Stomach smooth muscle (tissue), 2 donors: ENCODE data around the gene CTSK.
"Not testable (repeated sequence)": the region's sequence is repeated elsewhere in the genome, so short reads cannot be mapped to it uniquely, and the experiment has no call there.

Source experiments
- H3K27ac ChIP-seq: one replicate; pipeline ENCODE4 v1.7.0; 2013; ENCODE audit warnings: mild to moderate bottlenecking, low read length, inconsistent platforms
- H3K27me3 ChIP-seq, 2 donors: one replicate each; pipeline ENCODE4 v1.7.0; 2013; ENCODE audit warnings: low read length in 2 of 2; ENCODE audit not compliant: insufficient read depth in 2 of 2, control insufficient read depth in 1 of 2
- H3K36me3 ChIP-seq, 2 donors: one replicate each; pipeline ENCODE4 v1.7.0; 2013; ENCODE audit warnings: low read length in 2 of 2; ENCODE audit not compliant: control insufficient read depth in 2 of 2, insufficient read depth in 2 of 2
- H3K4me1 ChIP-seq: one replicate; pipeline ENCODE4 v1.7.0; 2013; ENCODE audit warnings: low read length; ENCODE audit not compliant: control insufficient read depth, insufficient read depth
- H3K4me3 ChIP-seq, 2 donors: one replicate each; pipeline ENCODE4 v1.7.0; 2013; ENCODE audit warnings: low read length in 2 of 2
- H3K9ac ChIP-seq, 2 donors: one replicate each; pipeline ENCODE4 v1.7.0; 2013; ENCODE audit warnings: low read length in 2 of 2, mild to moderate bottlenecking in 1 of 2
- H3K9me3 ChIP-seq, 2 donors: one replicate each; pipeline ENCODE4 v1.7.0; 2013; ENCODE audit warnings: low read length in 2 of 2; ENCODE audit not compliant: control insufficient read depth in 2 of 2
- donor health status: healthy.
- donor health status: Pancreatic carcinoma.

The CTSK gene

GRCh38 chr1:150780510-150780909, 27.6 kb downstream of the CTSK start:
- Histone ChIP-seq H3K4me1 (no peaks in the 10 kb centered on the region), H3K9ac (no peak overlapping the region), H3K4me3 (no peak overlapping the region), H3K36me3 (no peaks in the 10 kb centered on the region), H3K27ac (no peak overlapping the region), H3K27me3 (no peaks in the 10 kb centered on the region), H3K9me3 (no peaks in the 10 kb centered on the region)

GRCh38 chr1:150778409-150778808, 29.7 kb downstream of the CTSK start:
- Histone ChIP-seq H3K9ac (no peak overlapping the region), H3K4me3 (no peak overlapping the region), H3K4me1 (no peaks in the 10 kb centered on the region), H3K9me3 (no peaks in the 10 kb centered on the region), H3K27ac (no peak overlapping the region), H3K36me3 (no peaks in the 10 kb centered on the region), H3K27me3 (no peaks in the 10 kb centered on the region)

- H3K9me3 ChIP-seq, result no peaks in the 10 kb centered on the region
- H3K4me1 ChIP-seq, result no peaks in the 10 kb centered on the region
- no peak overlapping the region for H3K4me3 ChIP-seq
- H3K9ac ChIP-seq, result no peak overlapping the region
- H3K36me3 ChIP-seq, result no peaks in the 10 kb centered on the region
- H3K27me3 ChIP-seq, result no peaks in the 10 kb centered on the region
- no peak overlapping the region for H3K27ac ChIP-seq
Measured at GRCh38 chr1:150777544-150777943, 30.5 kb downstream of the CTSK start.

GRCh38 chr1:150775931-150776505, 32.0 kb downstream of the CTSK start:
- H3K4me1 ChIP-seq, H3K36me3 ChIP-seq, H3K4me3 ChIP-seq, H3K9me3 ChIP-seq, H3K27me3 ChIP-seq, H3K9ac ChIP-seq, H3K27ac ChIP-seq: not testable (repeated sequence)

- Histone ChIP-seq H3K27ac (no peak overlapping the region), H3K27me3 (no peaks in the 10 kb centered on the region), H3K9ac (no peak overlapping the region), H3K36me3 (no peaks in the 10 kb centered on the region), H3K4me1 (no peaks in the 10 kb centered on the region), H3K9me3 (no peaks in the 10 kb centered on the region), H3K4me3 (no peak overlapping the region)
Measured at GRCh38 chr1:150775276-150775675, 32.8 kb downstream of the CTSK start.

- Histone ChIP-seq H3K9ac (no peak overlapping the region), H3K27me3 (no peaks in the 10 kb centered on the region), H3K36me3 (no peaks in the 10 kb centered on the region), H3K4me3 (no peak overlapping the region), H3K27ac (no peak overlapping the region), H3K4me1 (no peaks in the 10 kb centered on the region), H3K9me3 (no peaks in the 10 kb centered on the region)
Measured at GRCh38 chr1:150772326-150772725, 35.7 kb downstream of the CTSK start.

- not testable (repeated sequence) for H3K27me3 ChIP-seq, H3K36me3 ChIP-seq, H3K4me1 ChIP-seq, H3K27ac ChIP-seq, H3K9me3 ChIP-seq, H3K4me3 ChIP-seq, H3K9ac ChIP-seq
Measured at GRCh38 chr1:150767704-150768103, 40.4 kb downstream of the CTSK start.

GRCh38 chr1:150765977-150766301, 42.1 kb downstream of the CTSK start:
- peak overlapping the region in 1 of 2 donors; percentile 29 for H3K4me3 ChIP-seq
- not testable (repeated sequence) for H3K36me3 ChIP-seq, H3K9ac ChIP-seq

GRCh38 chr1:150765296-150765976, 42.6 kb downstream of the CTSK start, which contains the start of gene CTSS:
Gene CTSS (minus strand): TSS chr1:150765778. CDS start chr1:150764763, 1,015 bp downstream.
- Histone ChIP-seq H3K9ac (peak within 1 kb of the TSS; percentile 38 to 41), H3K4me1 (no peaks in the 10 kb centered on the region), H3K9me3 (no peaks in the 10 kb centered on the region), H3K27me3 (no peaks in the 10 kb centered on the region), H3K27ac (no peak within 1 kb of the TSS), H3K36me3 (no peaks in the 10 kb centered on the region), H3K4me3 (peak within 1 kb of the TSS; percentile 29 to 43)

More at GRCh38 chr1:150765977-150766301, 42.1 kb downstream of the CTSK start:
- H3K4me1 ChIP-seq, H3K27me3 ChIP-seq, H3K27ac ChIP-seq, H3K9me3 ChIP-seq: not testable (repeated sequence)

GRCh38 chr1:150764617-150765101, 43.4 kb downstream of the CTSK start:
- Histone ChIP-seq H3K27ac (no peak overlapping the region), H3K4me1 (no peaks in the 10 kb centered on the region), H3K27me3 (no peaks in the 10 kb centered on the region), H3K9me3 (no peaks in the 10 kb centered on the region), H3K9ac (no peak overlapping the region), H3K4me3 (peak overlapping the region; percentile 23 to 43), H3K36me3 (no peaks in the 10 kb centered on the region)

- Histone ChIP-seq H3K27me3 (no peaks in the 10 kb centered on the region), H3K4me3 (no peak overlapping the region), H3K36me3 (no peaks in the 10 kb centered on the region), H3K9me3 (no peaks in the 10 kb centered on the region), H3K4me1 (no peaks in the 10 kb centered on the region), H3K27ac (no peak overlapping the region), H3K9ac (no peak overlapping the region)
Measured at GRCh38 chr1:150763018-150763417, 45.0 kb downstream of the CTSK start.
